Endothelial cell of umbilical vein (primary cell): ENCODE measurements around the gene PCED1B. TPM values are rescaled to one million over a fixed set of nuclear protein-coding genes. Genes with fewer than 3 reads are reported as not detected.

ENCODE experiments used
- BruUV-seq: library from RNA; stranded (reverse); fragments of 400-500 nt; replicated peaks from 2 replicates; lab custom pipeline; 2021; lab: Mats Ljungman, UMichigan
- CTCF ChIA-PET: fragments of 300-600, 350-600 bp; sonication (Branson Sonifier 250); formaldehyde crosslinking; loops from one replicate; lab custom pipeline; 2021; ENCODE audit warnings: antibody characterized with exemption, inconsistent platforms; lab: Charles Lee
- POLR2A ChIA-PET: fragments of 300-600, 350-600 bp; sonication (Branson Sonifier 250); formaldehyde crosslinking; loops from one replicate; lab custom pipeline; 2021; ENCODE audit warnings: antibody characterized with exemption, inconsistent platforms; lab: Charles Lee
- DNase-seq: peaks from one replicate; pipeline ENCODE4 v3.0.0-alpha.2; 2011; ENCODE audit warnings: low read depth, low spot score
- FAIRE-seq: peaks from 2 replicates; lab custom pipeline; 2011; peaks lifted over from hg19 to GRCh38; lab: Jason Lieb, UNC
- H2AFZ ChIP-seq: 2 replicates; pipeline ENCODE4 v1.6.0; 2012; ENCODE audit warnings: low read depth, low read length, control low read depth, inconsistent platforms
- H3K27ac ChIP-seq: 2 replicates; pipeline ENCODE4 v1.5.1; 2011; ENCODE audit warnings: low read depth, mild to moderate bottlenecking, control low read depth, low read length, moderate library complexity; ENCODE audit not compliant: insufficient read depth
- H3K27me3 ChIP-seq, 2 experiments: 2 replicates each; pipeline versions ENCODE4 v1.6.0 to v1.6.1; 2011; ENCODE audit warnings: low read length in 2 of 2, mixed read lengths in 1 of 2; ENCODE audit not compliant: control insufficient read depth in 2 of 2, insufficient read depth in 2 of 2
- H3K36me3 ChIP-seq, 2 experiments: 2 replicates in 1 of 2; 3 replicates in 1 of 2; pipeline ENCODE4 v1.5.1; 2011; ENCODE audit warnings: low read length in 2 of 2, mild to moderate bottlenecking in 1 of 2, moderate library complexity in 1 of 2; ENCODE audit not compliant: control insufficient read depth in 2 of 2, insufficient read depth in 2 of 2; ENCODE audit errors: extremely low read depth in 1 of 2
- H3K4me1 ChIP-seq: 3 replicates; pipeline ENCODE4 v1.5.1; 2011; ENCODE audit warnings: mild to moderate bottlenecking, low read length; ENCODE audit not compliant: control insufficient read depth, insufficient read depth; ENCODE audit errors: extremely low read depth
- H3K4me2 ChIP-seq: 2 replicates; pipeline ENCODE4 v1.6.1; 2011; ENCODE audit warnings: low read length, control low read depth, mixed read lengths; ENCODE audit not compliant: insufficient read depth
- H3K4me3 ChIP-seq, 3 experiments: fragments of 200-600 bp in 1 of 3; sonication (generic), shearing (Covaris generic) in 1 of 3; replicated peaks in 1 of 3; 2 replicates each; pipeline ENCODE4 v1.5.1; 2011 to 2016; ENCODE audit warnings: control low read depth in 3 of 3, low read length in 3 of 3, mild to moderate bottlenecking in 2 of 3, inconsistent platforms in 1 of 3, low read depth in 1 of 3, moderate library complexity in 1 of 3; ENCODE audit not compliant: insufficient read depth in 1 of 3
- H3K79me2 ChIP-seq: 2 replicates; pipeline ENCODE4 v1.6.0; 2012; ENCODE audit warnings: low read length, inconsistent platforms; ENCODE audit not compliant: control insufficient read depth, insufficient read depth
- H3K9ac ChIP-seq: replicated peaks from 2 replicates; pipeline ENCODE3; 2011; ENCODE audit warnings: low read length, control low read depth; ENCODE audit not compliant: insufficient read depth; ENCODE audit errors: extremely low read depth
- H3K9me1 ChIP-seq: replicated peaks from 3 replicates; pipeline ENCODE4 v1.6.0; 2011; ENCODE audit warnings: mild to moderate bottlenecking, low read length; ENCODE audit not compliant: control insufficient read depth, insufficient read depth; ENCODE audit errors: extremely low read depth
- H3K9me3 ChIP-seq: replicated peaks from 2 replicates; pipeline ENCODE4 v1.5.1; 2012; ENCODE audit warnings: low read length, inconsistent platforms; ENCODE audit not compliant: control insufficient read depth, insufficient read depth
- H4K20me1 ChIP-seq: replicated peaks from 2 replicates; pipeline ENCODE3; 2011; ENCODE audit warnings: mild to moderate bottlenecking, low read length; ENCODE audit not compliant: control insufficient read depth, insufficient read depth; ENCODE audit errors: extremely low read depth
- EZH2 ChIP-seq: IDR thresholded peaks from 2 replicates; pipeline ENCODE4 v1.6.1; 2012; ENCODE audit warnings: borderline replicate concordance, low read depth, mild to moderate bottlenecking, moderate library complexity, low read length, inconsistent platforms; ENCODE audit not compliant: severe bottlenecking
- FOS ChIP-seq: IDR thresholded peaks from 2 replicates; pipeline ENCODE4 v1.6.1; 2011; ENCODE audit warnings: mild to moderate bottlenecking, low read length, moderate library complexity, borderline replicate concordance; ENCODE audit not compliant: insufficient read depth
- GATA2 ChIP-seq: IDR thresholded peaks from 2 replicates; pipeline ENCODE4 v1.7.0; 2011; ENCODE audit warnings: low read depth, mild to moderate bottlenecking, moderate library complexity, mixed read lengths, low read length; ENCODE audit not compliant: insufficient read length, insufficient read depth
- JUN ChIP-seq: IDR thresholded peaks from 2 replicates; pipeline ENCODE4 v1.6.1; 2011; ENCODE audit warnings: borderline replicate concordance, low read depth; ENCODE audit not compliant: insufficient read length, insufficient read depth
- MYC ChIP-seq: IDR thresholded peaks from one replicate; pipeline ENCODE4 v1.6.1; 2011; ENCODE audit warnings: mild to moderate bottlenecking, low read depth, low read length
- POLR2A ChIP-seq: IDR thresholded peaks from 2 replicates; pipeline ENCODE4 v1.6.1; 2012; ENCODE audit warnings: low read depth, mild to moderate bottlenecking, control low read depth, low read length
- POLR2AphosphoS5 ChIP-seq: IDR thresholded peaks from 2 replicates; pipeline ENCODE4 v1.6.1; 2012; ENCODE audit warnings: low read depth, mild to moderate bottlenecking, control low read depth, low read length, moderate library complexity; ENCODE audit not compliant: insufficient read depth
- dilution Hi-C: fragments of 300-500 bp; cut with MboI; formaldehyde crosslinking; loops from one replicate; pipeline ENCODE4 v1.15.0; 2019; ENCODE audit warnings: low sequenced_read_pairs; ENCODE audit not compliant: extremely low pct_ligation_motif_present
- intact Hi-C: fragments of 100-400 bp; cut with micrococcal nuclease; formaldehyde crosslinking; loops from one replicate; pipeline ENCODE4 v1.10.0; 2022
- polyA plus RNA-seq, 4 experiments: library from polyadenylated mRNA; depleted of rRNA in 3 of 4; stranded (reverse) in 3 of 4; unstranded in 1 of 4; fragments of >200 nt; gene quantifications; 2 replicates each; pipeline versions ENCODE4 v1.2.1 to v1.2.3, GENCODE V29; 2011 to 2012; ENCODE audit warnings: missing spikeins in 1 of 4
- total RNA-seq: library from RNA; stranded (reverse); gene quantifications from 2 replicates; pipeline ENCODE4 v1.2.3, GENCODE V29; 2021
- TF ChIP-seq, protein P1 (sequence below), 2 donors: IDR thresholded peaks; 1 replicate in 1 of 2; 2 replicates in 1 of 2; pipeline ENCODE4 v1.5.1; 2011; ENCODE audit warnings: low read length in 2 of 2, mild to moderate bottlenecking in 2 of 2, moderate library complexity in 2 of 2, control low read depth in 1 of 2, inconsistent platforms in 1 of 2, low read depth in 1 of 2; ENCODE audit not compliant: insufficient read depth in 1 of 2; ENCODE audit errors: extremely low read depth in 1 of 2
- TF ChIP-seq, protein P2 (sequence below): IDR thresholded peaks from 2 replicates; pipeline ENCODE4 v1.6.1; 2011; ENCODE audit not compliant: insufficient read depth, insufficient read length

Gene PCED1B
- total and polyA plus RNA-seq, 2 donors (not counting 3 experiments of a cell fraction or from before 2014, with no cell fraction given): 1.7 to 2.6 TPM

DNA sequence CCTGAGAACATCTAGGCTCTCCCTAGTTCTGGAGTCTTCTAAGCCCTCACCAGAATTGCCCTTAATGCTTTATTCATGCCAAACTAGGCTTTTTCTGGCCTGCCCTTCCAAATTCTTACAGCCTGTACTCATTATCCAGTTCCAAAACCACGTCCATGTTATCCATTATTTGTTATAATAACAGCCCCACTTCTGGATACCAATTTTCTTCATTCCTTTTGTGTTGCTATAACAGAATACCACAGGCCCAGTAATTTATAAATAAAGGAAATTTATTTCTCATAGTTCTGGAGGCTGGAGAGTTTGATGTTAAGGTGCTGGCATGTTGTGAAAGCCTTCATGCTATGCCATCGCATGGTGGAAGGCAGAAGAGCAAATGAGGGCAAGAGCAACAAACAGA is 68.3 kb downstream of the PCED1B start:
- Histone ChIP-seq H3K27ac (no peak overlapping the region), H3K27me3 (no peaks in the 10 kb centered on the region), H3K9me3 (no peaks in the 10 kb centered on the region), H3K4me2 (no peak overlapping the region), H3K4me3 (no peak overlapping the region), H3K4me1 (no peaks in the 10 kb centered on the region), H3K79me2 (no peaks in the 10 kb centered on the region), H3K9ac (no peak overlapping the region), H4K20me1 (no peaks in the 10 kb centered on the region), H2AFZ (no peak overlapping the region), H3K9me1 (no peaks in the 10 kb centered on the region), H3K36me3 (no peaks in the 10 kb centered on the region)
- no peak for FAIRE-seq
- no TSS peak for BruUV-seq
- dilution Hi-C loops: no loop called here
- ChIA-PET CTCF (no interaction called here), POLR2A (no interaction called here)
- DNase-seq: no peak
- intact Hi-C loops: no loop called here
- TF ChIP-seq MYC (no peak), GATA2 (no peak), POLR2AphosphoS5 (no peak), EZH2 (no peak), POLR2A (no peak), FOS (no peak), JUN (no peak)
- TF ChIP-seq, protein P1, sequence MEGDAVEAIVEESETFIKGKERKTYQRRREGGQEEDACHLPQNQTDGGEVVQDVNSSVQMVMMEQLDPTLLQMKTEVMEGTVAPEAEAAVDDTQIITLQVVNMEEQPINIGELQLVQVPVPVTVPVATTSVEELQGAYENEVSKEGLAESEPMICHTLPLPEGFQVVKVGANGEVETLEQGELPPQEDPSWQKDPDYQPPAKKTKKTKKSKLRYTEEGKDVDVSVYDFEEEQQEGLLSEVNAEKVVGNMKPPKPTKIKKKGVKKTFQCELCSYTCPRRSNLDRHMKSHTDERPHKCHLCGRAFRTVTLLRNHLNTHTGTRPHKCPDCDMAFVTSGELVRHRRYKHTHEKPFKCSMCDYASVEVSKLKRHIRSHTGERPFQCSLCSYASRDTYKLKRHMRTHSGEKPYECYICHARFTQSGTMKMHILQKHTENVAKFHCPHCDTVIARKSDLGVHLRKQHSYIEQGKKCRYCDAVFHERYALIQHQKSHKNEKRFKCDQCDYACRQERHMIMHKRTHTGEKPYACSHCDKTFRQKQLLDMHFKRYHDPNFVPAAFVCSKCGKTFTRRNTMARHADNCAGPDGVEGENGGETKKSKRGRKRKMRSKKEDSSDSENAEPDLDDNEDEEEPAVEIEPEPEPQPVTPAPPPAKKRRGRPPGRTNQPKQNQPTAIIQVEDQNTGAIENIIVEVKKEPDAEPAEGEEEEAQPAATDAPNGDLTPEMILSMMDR (IDR thresholded peaks at IDR 0.05; ENCODE audit: extremely low read depth in 1 of 2, insufficient read depth in 1 of 2, low read depth in 1 of 2, low read length in 2 of 2): no peak
- TF ChIP-seq, protein P2, sequence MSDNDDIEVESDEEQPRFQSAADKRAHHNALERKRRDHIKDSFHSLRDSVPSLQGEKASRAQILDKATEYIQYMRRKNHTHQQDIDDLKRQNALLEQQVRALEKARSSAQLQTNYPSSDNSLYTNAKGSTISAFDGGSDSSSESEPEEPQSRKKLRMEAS: no peak
